Renal cortical epithelial cell (primary cell): ENCODE measurements around the gene PRSS58. TPM values are rescaled to one million over a fixed set of nuclear protein-coding genes. Genes with fewer than 3 reads are reported as not detected.

ENCODE experiments used
- DNase-seq: peaks from one replicate; pipeline ENCODE4 v3.0.0-alpha.2; 2011; ENCODE audit warnings: low read depth
- total RNA-seq: library from RNA; depleted of rRNA; stranded (reverse); fragments of >200 nt; gene quantifications from 2 replicates; pipeline ENCODE4 v1.2.3, GENCODE V29; 2014

Gene PRSS58, protein sequence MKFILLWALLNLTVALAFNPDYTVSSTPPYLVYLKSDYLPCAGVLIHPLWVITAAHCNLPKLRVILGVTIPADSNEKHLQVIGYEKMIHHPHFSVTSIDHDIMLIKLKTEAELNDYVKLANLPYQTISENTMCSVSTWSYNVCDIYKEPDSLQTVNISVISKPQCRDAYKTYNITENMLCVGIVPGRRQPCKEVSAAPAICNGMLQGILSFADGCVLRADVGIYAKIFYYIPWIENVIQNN
- not detected in 2 replicates for total RNA-seq

GRCh38 chr7:142257958-142258357 lies at the start of gene PRSS58:
TSS of gene PRSS58 (minus strand) at chr7:142258058. CDS start at chr7:142257707, 351 bp downstream.
- DNase-seq, result no peak

- DNase-seq, result no peak
Measured at GRCh38 chr7:142307246-142307900, 49.5 kb upstream of the PRSS58 start.

- DNase-seq, result no peak
Measured at GRCh38 chr7:142303650-142304049, 45.8 kb upstream of the PRSS58 start.

DNA sequence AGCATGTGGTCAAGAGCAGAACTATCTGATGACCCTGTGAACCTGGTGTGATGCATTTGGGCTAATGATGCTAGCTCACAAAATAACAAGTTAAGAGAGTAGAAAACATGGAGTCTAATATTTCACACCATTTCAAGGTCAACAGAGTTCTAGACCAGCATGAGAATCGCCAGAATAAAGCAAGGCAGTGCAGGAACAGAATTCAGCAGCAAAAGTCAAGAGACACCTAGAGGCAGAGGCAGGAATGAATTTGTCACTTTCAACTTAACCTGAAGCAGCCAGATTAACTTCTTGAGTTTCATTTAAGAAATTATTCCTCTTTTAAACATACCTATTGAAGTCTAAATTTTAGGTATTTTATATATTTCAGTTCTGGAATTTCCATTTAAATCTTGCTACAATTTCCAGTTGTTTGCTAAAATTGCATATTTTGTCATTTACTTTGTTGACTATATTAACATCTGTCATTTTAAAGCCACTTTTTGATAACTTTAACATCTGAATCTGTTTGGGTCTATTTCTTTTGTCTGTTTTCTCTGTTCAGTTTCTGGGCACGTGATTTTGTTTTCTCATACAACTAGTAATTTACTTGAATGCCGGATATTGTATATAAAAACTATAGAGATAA lies 44.2 kb upstream of the PRSS58 start:
- DNase-seq, result peak; percentile 19

- DNase-seq, result no peak
Measured at GRCh38 chr7:142301299-142301698, 43.4 kb upstream of the PRSS58 start.

DNA sequence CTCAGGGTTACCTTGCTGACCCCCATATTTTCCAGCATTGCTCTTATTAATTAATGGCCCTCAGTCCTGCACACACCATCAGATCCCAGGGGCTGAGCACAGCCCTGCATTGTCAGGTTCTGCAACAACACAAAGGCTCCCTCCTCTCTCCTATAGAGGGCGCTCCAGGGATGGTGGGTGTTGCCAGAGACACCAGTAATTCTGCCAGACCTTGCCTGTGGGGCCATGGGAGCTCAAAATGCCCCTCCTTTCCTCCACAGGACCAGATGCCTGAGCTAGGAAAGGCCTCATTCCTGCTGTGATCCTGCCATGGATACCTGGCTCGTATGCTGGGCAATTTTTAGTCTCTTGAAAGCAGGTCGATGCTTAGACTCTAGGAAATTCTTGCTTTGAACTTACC lies 42.8 kb upstream of the PRSS58 start:
- DNase-seq, result no peak

GRCh38 chr7:142299237-142299781 lies 41.5 kb upstream of the PRSS58 start:
- no peak for DNase-seq

DNA sequence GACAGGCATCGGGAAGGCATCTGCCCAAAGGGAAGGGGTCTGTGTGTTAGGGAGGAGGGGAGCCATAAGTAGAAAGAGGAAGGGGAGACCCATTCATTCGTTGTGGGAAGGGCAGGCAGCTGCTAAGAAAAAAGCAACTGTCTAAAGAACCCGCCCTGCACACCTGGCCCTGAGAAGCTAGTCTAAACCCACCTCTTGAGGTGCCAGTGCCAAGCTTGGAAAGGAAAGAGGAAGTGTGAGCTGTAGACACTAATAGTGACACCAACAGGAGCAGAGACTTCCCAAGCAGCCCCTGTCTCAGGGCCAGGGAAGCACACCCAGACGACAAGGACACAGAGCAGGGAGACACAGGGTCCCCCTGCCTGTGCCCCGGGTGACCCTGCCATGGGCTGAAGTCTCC lies 40.8 kb upstream of the PRSS58 start:
- DNase-seq, result no peak

DNA sequence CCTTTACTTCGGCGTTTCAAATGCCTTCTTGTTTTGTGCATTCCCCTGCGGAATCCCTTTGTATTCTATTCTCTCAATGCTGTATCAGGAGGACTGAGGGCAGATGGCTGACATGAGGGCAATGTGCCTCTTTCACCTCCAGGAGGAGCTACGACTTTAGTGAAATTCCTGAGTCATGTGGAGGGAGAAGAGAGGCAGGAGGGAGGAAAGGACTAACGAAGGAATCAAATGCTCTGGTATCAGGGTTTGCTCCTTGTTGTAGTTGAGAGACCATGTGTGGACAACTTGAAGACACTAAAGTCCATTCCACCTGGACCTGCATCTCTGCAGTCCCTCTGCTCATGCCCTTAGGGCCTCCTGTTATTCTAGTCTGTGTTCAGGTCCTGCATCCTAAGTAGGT lies 40.2 kb upstream of the PRSS58 start:
- DNase-seq, result peak; percentile 7

DNA sequence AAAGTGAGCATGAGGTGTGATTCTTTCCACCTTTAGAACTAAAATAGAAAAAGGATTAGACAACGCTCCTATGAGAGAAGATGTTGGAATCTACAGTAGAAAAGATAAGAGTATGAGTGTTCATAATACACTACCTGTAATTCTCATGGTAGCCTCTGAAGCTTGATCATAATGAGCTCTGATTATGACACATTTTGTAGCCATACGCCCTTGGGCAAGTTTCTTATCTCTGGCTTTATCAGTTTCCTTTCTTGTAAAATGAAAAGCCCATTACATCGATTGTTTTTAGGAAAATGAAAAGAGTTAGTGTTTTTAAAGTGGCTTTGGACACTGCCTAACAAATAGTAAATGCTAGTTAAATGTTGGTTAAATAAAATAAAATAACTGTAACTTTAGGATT lies 22.4 kb upstream of the PRSS58 start:
- DNase-seq, result no peak

GRCh38 chr7:142279601-142280000 lies 21.7 kb upstream of the PRSS58 start:
- no peak for DNase-seq

- no peak for DNase-seq
Measured at GRCh38 chr7:142275028-142275427, 17.2 kb upstream of the PRSS58 start.

- no peak for DNase-seq
Measured at GRCh38 chr7:142272841-142273240, 15.0 kb upstream of the PRSS58 start.

DNA sequence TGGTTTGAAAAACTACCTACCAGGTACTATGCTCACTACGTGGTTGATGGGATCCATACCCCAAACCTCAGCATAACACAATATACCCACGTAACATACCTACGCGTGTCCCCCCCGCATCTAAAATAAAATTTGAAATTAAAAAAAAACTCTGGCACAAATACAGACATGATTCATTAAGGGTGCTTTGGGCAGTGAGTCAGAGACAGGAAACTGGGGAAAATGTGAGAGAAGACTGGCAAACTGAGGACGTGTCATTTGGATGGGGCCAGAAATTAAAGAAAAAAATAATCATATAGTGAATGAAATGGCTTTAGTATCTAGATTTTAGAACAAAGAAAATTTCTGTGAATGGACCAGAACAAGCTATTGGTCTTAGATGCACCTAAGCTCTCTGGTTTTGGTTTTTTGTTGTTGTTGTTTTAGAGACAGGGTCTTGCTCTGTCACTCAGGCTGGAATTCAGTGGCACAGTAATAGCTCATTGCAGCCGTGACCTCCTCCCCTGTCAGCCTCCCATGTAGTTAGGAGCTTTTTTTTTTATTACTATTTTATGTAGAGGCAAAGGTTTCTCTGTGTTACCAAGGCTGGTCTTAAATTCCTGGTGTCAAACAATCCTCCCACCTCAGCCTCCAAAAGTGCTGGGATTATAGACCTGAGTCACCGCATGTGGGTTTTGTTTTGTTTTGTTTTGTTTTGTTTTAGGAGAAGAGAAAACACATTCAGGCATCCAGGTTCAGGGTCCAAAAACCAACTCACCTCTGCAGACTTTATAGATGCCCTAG lies 5.9 kb upstream of the PRSS58 start:
- DNase-seq, result peak; percentile 7

- DNase-seq, result no peak
Measured at GRCh38 chr7:142250705-142251104, 7.2 kb downstream of the PRSS58 start.

DNA sequence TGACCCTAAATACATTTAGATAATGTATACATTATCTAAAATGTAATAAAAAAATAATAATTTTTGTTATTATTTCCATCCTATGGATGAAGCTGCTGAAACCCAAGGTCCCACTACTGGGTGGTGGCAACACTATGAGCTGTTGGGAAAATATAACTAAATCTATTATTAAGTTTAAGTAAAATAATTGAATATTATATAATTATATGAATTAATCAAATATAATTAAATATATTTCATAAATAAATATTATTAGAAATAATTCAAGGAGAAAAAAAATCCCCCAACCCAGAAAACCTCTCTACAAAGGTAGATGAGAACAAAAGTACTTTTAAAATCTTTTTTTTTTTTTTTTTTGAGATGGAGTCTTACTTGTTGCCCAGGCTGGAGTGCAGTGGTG lies 7.9 kb downstream of the PRSS58 start:
- no peak for DNase-seq

- no peak for DNase-seq
Measured at GRCh38 chr7:142248166-142249160, 9.4 kb downstream of the PRSS58 start.

- no peak for DNase-seq
Measured at GRCh38 chr7:142243823-142244222, 14.0 kb downstream of the PRSS58 start.

DNA sequence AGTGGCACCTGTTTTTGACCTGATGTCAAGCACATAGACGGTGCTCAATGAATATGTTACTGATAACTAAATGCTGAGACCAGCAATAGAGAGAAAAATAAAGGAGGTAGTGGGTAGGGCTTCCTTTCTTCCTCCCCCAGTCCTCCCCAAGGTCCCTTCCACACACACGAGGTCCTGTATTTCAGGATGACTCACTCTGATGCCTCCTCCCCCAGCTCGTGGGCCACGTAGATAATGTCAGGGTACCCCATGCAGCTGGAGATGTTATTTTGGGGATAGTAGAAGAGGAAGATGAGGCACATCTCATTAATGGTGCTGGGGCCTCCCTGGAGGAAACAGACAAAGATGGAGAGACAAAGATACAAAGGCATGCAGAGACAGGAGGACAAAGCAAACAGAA lies 17.3 kb downstream of the PRSS58 start:
- DNase-seq, result no peak

DNA sequence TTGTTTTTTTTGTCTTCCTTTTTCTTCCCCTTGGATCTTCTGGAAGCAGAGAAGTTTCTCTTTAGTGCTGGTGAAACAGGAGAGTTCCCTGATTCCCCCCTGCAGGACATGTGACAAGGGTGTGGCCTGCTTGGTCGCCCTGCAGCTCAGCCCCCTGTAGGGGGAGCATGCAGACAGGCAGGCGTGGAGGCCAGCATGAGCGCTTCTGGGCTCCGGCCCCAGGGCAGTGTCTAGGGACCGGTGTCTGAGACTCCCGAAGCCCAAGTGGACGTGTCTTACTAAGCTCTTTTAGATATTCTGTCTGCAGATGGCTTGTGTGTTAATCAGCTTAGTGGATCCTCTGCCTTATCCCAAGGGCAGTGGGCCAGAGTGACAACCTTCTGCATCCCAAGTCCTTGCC lies 26.1 kb downstream of the PRSS58 start:
- no peak for DNase-seq

GRCh38 chr7:142228537-142229104 lies 29.2 kb downstream of the PRSS58 start:
- DNase-seq, result no peak
